Ammon's horn (tissue), 1 donor: ENCODE results near the gene NFKB2.

Source experiments
- DNase-seq: peaks from one replicate; pipeline ENCODE4 v3.0.0-alpha.2; 2016; ENCODE audit warnings: low spot score

The NFKB2 gene

DNA sequence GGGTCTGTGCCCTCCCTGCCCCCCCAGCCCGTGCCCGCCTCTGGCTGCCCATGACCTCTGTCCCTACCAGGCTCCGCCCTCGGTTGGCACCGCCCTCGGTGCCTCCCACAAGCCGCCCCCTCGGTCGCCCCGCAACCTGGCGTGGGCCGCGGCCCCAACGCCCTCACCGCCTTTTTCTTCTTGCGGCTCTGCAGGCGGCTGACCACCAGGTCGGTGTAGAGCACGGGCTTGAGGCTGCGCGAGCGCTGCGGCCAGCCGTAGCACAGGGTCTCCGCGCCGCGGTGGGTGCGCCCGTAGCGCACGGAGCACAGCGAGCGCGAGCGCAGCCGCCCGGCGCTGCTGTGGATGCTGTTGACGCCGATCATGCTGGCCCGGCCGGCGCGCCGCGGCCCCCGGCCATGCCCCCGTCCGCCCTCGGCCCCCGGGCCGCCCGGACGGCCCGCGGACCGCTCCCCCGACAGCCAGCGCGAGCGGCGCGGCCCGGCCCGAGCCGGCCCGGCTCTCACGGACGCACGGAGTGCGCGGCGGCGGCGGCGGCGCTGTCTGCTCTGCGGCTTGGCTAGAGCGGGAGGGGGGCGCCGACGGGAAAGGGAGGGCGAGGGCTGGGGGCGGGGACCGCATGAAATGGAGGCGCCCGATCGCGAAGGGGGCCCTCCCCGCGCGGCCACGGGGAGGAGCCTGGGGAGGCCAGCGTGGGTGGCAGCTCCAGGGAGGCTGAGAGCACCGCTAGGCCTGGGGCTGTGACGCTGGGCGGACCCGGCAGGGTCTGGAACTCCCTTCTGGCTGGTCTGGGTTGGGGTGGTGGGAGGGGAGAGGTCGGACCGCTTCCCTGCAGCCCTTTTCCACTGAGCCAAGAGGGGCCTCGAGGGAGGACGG, 13.5 kb downstream of the NFKB2 start:
- DNase-seq = peak; percentile 72

GRCh38 chr10:102409604-102410428, 14.3 kb downstream of the NFKB2 start:
- DNase-seq = no peak

- DNase-seq = no peak
Observed at GRCh38 chr10:102410429-102411073, 15.0 kb downstream of the NFKB2 start.

DNA sequence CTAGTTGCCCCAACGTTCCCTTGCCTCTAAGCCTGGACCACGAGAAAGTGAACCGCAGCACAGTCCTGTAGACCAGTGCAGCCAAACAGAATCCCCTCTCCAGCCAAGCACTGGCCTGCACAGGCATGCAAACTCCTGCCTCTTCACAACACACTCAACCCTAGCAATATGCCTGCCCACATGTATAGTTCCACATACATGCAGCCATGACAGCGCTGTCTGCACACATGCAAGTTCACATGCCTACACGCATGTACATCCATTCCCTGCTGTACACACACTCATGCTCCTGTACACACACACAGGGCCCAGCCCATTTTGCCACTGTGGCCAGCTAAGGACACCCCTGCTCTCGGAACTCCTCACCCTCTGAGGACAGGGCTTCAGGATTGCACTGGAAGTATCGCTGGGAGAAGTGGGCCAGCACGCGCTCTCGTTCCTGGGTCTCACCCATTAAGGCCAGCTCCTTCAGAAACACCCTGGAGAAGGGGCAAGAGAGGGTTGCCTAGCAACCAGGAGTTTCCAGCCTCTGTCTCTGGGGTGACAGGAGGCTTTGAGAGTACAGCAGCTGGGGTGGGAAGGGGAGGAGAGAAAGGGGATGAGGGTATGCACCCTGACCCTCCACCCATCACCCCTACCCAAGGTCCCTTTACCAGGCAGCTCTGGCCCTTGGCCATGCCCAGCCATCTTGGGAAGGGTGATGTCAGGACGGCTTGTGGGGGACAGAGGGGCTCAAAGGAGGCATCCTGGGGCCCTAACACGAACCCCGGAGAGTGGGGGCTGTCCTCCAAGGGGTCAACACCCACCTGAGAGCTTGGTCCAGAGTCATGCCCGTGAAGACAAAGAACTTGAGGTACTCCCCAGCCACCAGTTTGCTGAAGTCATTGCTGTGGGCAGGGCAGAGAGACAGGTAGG, 16.1 kb downstream of the NFKB2 start:
- DNase-seq = no peak

GRCh38 chr10:102412293-102412692, 16.8 kb downstream of the NFKB2 start:
- no peak for DNase-seq

GRCh38 chr10:102413053-102413705, 17.7 kb downstream of the NFKB2 start:
- peak; percentile 67 for DNase-seq

DNA sequence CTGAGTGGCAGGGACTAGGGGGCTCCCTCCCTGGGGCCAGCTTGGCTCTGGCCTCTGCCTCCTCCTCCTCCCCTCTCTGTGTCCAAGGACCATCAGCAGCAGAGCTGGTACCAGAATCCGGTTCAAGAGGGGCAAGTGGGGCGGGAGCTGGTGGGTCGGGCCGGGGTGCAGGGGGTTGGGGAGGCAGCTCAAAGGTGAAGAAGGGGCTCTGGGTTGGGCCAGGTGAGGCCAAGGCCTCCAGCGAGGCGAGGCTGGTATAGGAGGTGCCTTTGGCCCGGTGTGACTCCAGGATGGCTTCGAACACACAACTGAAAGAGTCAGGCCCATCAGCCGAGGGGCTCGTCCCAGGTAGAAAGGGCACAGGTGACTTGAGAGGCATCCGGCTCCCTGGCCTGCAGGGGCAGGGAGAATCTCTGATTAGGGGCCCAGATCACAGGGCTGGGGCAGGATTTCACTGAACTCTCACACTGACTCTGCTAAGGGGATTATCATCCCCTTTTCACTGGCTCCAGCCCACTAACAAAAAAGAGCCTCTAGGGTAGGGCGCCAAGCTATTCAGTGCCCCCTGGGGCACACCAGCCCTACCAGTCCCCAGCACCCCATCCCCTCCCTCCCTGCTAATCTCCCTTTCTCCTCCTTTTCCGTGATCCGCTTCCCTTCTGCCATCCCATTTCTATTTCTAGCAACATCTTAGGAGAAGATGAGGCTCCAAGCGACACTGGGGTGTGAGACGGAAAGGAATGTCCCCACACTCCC, 18.5 kb downstream of the NFKB2 start:
- no peak for DNase-seq

DNA sequence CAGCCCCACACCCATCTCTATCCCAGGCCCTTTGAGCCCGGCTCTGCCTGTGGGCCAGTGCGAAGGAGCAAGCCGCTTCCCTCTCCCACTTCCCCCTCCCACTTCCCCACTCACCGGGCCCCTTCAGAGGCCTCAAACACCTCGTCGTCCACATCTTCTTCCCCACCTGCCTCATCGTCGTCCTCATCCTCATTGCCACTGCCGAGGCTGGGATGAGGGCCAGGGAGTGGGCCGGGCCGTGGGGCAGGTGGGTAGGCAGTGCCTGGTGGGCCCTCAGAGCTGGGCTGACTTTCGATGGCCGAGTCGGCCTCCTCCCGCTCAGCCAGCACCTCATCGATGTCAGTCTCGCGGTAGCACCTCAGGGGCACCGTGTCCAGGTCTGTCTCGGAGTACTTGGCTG, 19.2 kb downstream of the NFKB2 start:
- no peak for DNase-seq

GRCh38 chr10:102416283-102416682, 20.8 kb downstream of the NFKB2 start:
- DNase-seq = no peak

DNA sequence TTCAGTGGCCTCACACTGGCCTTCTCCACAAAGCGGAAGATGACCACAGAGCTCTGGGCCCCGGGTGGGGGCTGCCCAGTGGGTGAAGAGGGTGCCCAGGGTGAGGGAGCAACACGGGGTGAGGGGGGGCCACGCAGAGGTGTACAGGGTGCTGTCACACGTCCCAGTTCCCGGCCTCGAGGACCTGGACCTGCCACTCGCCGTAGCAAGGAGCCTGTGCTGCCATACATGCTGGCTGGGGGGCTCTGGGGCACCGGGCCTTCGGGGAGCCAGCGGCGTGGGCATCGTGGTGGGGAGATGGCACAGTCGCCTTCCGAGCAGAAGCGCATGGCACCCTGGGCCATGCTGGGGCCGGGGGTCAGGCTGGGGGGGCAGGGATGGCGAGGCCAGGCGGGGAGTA, 21.2 kb downstream of the NFKB2 start:
- no peak for DNase-seq

DNA sequence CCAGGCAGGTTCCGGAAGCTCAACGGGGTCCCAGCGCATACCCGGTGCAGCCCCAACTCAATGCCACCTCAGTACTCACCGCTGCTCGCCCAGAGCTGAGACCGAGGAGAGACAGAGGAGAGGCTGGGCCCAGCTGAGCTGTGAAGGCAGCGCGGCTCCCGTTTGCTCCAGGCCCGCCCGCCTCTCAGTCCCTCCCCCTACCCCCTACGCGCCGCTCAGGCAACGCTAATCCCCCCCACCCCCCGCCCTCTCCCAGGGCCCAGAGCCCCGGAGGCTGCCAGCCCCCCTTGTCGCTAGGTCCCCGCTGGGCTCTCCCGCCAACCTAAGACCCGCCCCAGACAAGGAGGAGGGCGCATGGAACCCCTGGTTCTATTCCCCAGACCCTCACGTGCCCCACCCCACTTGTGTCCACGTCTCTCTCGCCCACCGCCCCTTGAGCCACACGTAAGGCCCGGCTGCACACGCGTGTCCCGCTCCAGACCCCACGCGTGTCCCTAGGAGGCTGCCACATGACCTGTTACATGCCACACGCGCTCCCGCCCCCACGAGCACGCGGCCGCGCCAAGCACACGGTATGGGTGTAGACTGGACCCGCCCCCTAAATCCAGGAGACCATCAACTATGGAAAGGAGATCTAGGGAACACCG, 23.2 kb downstream of the NFKB2 start, which contains the start of gene PSD:
Gene PSD (minus strand): TSS at position 164 of the 647 bp plus-strand sequence. CDS start 1,747 bp downstream, outside the sequence.
- no peak for DNase-seq

DNA sequence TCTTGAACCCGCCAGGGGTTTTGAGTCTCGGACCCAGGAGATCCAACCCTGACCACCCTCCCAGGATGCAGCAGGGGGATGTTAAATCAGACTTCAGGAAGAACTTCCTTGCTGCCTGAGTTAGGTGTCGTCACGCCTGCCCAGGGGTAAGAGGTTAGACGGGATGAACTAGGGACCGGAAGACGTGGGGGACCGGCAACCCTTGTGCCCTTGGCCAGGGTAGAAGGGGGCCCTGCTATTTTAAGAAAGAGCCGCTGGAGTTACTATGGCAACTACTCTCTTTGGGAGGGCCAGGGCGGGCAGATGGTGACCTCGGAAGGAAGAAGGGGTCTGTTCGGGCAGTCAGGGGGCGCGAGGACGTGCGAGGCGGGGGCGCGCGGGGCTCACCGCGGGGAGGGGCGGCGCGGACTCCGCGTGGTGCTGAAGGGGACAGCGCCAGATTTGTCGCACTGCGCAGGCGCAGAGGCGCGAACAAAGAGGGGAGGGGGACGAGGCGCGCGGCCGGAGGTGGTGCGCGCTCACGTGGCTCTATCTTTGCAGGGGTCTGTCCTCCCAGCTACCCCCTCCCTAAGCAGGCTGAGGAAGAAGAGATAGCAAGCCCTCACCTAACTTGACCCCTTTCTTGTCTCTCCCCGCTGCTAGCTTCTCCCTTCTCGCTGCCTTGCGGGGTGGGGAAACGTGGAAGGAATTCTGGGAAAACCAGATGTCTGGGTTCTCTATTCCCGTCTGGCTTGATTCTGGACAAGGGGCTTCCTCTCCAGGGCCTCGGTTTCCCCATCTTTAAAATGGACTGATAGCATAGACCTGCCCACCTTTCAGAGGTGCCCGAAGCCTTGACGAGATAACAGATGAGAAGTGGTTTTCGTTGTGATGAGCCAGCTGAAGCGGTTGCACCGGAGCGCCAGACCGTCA, 24.0 kb downstream of the NFKB2 start:
- peak; percentile 79 for DNase-seq

DNA sequence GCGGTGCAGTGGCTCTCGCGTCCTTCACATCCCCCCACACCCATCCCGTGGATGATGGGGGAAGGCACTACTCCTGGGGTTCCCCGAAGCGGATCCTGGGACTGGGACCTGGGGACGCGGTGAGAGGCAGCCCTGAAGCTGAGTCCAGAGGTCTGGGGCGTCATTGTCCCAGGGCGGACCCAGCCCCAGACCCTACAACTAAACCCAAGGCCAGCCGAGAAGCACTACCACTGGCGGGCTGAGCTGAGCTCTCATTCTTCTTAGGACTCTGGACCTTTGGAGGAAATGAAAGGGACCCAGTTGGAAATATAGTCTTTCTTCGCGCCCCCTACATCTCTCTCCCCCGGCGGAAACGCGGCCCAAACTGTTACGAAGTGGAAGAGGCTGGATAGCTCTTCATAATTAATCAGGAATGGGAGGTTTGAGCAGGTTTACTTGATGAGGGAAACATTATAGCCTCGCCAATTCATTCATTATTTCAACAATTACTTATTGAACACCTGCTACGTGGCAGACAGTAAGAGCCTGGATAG, 24.7 kb downstream of the NFKB2 start:
- DNase-seq = no peak

GRCh38 chr10:102420714-102421506, 25.4 kb downstream of the NFKB2 start, which contains the start of gene FBXL15:
TSS of gene FBXL15 (plus strand) at chr10:102420836. CDS start at chr10:102421130, 294 bp downstream.
- peak; percentile 95 for DNase-seq

GRCh38 chr10:102421507-102421756, 25.9 kb downstream of the NFKB2 start:
- DNase-seq = no peak

- DNase-seq = no peak
Observed at GRCh38 chr10:102421757-102422512, 26.4 kb downstream of the NFKB2 start.
